Hair follicle dermal papilla cell (primary cell): ENCODE data around the gene SMARCA1. TPM values are rescaled to one million over a fixed set of nuclear protein-coding genes. Genes with fewer than 3 reads are reported as not detected.

Source experiments
- small RNA-seq: library from RNA; depleted of rRNA; stranded (forward); fragments of <200 nt; gene quantifications from one replicate; pipeline ENCODE3, GENCODE V24; 2012
- total RNA-seq: library from RNA; depleted of rRNA; stranded (reverse); fragments of >200 nt; gene quantifications from 2 replicates; pipeline ENCODE4 v1.2.3, GENCODE V29; 2012

The SMARCA1 gene
- total RNA-seq = 53.9 and 60.5 TPM in 2 replicates

GRCh38 chrX:129523079-129523911 lies at the start of gene SMARCA1:
Gene SMARCA1 (minus strand): TSS chrX:129523490. CDS start chrX:129523370, 120 bp downstream.

GRCh38 chrX:129540068-129540653 lies 16.9 kb upstream of the SMARCA1 start, which contains the start of gene OCRL:
Gene OCRL (plus strand): TSS chrX:129540259. CDS start chrX:129540440, 181 bp downstream.

Small RNAs within 50 kb of the gene (small RNA-seq; reads per million reads assigned to genes)
- gene RF01169 (not detected), gene RNA5SP513 (not detected), gene RPS26P56 (not detected)

Other genes with a start within 250 kb of the SMARCA1 start
- gene OCRL, start 16.8 kb upstream of the SMARCA1 start, total RNA-seq = 16.9 and 18.3 TPM in 2 replicates
- gene APLN, start 131.5 kb upstream of the SMARCA1 start, total RNA-seq = 0.65 and 1.3 TPM in 2 replicates
- gene XPNPEP2, start 215.5 kb upstream of the SMARCA1 start, total RNA-seq = 6.0 and 9.9 TPM in 2 replicates